Body of pancreas (tissue), 4 donors: ENCODE results near the gene SLC9A5.

Experiments
- POLR2A ChIP-seq, 3 donors: fragments of 450-650 bp; IDR thresholded peaks; one replicate each; pipeline ENCODE4 v1.6.1; 2016; ENCODE audit warnings: antibody characterized with exemption in 3 of 3, mild to moderate bottlenecking in 2 of 3
- TF ChIP-seq, protein P1 (sequence below), 7 experiments: fragments of 450-650 bp in 4 of 7; fragments of 200-600 bp in 3 of 7; sonication (generic) in 3 of 7; IDR thresholded peaks; one replicate each; pipeline ENCODE4 v1.5.1; 2016 to 2019; ENCODE audit warnings: antibody characterized with exemption in 7 of 7

DNA sequence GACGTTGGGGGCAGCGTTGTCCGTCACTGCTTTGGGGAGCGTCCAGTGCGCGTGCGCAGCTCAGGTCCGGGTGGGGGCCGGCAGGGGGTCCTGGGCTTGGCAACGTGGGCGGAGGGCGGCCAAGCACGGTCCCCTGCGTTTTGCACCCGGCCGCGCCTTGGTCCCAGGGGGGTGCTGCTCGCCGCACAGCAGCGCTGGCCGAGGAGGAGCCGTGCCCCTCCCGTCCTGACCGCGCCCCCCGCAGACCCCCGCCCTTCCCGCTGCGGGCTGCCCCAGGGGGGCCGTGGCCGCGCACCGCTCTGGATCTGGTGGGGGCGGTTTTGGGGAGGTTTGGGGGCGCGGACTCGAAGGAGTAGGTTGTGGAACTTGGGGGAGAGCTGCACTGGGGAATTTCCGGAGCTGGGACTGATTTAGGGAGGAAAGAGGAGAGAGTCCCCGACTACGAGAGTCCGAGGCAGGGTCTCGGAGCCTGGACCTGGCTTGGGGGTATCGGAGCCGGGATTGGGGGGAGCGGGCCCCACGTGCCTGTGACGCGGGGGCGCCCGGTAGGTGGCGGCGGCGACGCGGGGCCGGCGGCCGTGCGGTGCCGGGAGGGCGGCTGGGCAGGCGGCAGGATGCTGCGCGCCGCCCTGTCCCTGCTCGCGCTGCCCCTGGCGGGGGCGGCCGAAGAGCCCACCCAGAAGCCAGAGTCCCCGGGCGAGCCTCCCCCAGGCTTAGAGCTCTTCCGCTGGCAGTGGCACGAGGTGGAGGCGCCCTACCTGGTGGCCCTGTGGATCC lies at the start of gene SLC9A5:
- TF ChIP-seq, protein P1, sequence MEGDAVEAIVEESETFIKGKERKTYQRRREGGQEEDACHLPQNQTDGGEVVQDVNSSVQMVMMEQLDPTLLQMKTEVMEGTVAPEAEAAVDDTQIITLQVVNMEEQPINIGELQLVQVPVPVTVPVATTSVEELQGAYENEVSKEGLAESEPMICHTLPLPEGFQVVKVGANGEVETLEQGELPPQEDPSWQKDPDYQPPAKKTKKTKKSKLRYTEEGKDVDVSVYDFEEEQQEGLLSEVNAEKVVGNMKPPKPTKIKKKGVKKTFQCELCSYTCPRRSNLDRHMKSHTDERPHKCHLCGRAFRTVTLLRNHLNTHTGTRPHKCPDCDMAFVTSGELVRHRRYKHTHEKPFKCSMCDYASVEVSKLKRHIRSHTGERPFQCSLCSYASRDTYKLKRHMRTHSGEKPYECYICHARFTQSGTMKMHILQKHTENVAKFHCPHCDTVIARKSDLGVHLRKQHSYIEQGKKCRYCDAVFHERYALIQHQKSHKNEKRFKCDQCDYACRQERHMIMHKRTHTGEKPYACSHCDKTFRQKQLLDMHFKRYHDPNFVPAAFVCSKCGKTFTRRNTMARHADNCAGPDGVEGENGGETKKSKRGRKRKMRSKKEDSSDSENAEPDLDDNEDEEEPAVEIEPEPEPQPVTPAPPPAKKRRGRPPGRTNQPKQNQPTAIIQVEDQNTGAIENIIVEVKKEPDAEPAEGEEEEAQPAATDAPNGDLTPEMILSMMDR (IDR thresholded peaks at IDR 0.05) = peak in 3 of 7 experiments; percentile 11 to 35 (median 21)
- TF ChIP-seq POLR2A (IDR thresholded peaks at IDR 0.05) = no peak
